GM21381 (cell line): ENCODE results near the gene EEFSEC.

Source experiments
- ATAC-seq: cut with Tn5 transposase; IDR thresholded peaks from one replicate; pipeline ENCODE4 v1.9.1; 2021; ENCODE audit warnings: mild to moderate bottlenecking, moderate library complexity; ENCODE audit not compliant: unreplicated experiment

The EEFSEC gene

GRCh38 chr3:128408012-128408692 lies 254.9 kb downstream of the EEFSEC start:
- ATAC-seq: no peak

DNA sequence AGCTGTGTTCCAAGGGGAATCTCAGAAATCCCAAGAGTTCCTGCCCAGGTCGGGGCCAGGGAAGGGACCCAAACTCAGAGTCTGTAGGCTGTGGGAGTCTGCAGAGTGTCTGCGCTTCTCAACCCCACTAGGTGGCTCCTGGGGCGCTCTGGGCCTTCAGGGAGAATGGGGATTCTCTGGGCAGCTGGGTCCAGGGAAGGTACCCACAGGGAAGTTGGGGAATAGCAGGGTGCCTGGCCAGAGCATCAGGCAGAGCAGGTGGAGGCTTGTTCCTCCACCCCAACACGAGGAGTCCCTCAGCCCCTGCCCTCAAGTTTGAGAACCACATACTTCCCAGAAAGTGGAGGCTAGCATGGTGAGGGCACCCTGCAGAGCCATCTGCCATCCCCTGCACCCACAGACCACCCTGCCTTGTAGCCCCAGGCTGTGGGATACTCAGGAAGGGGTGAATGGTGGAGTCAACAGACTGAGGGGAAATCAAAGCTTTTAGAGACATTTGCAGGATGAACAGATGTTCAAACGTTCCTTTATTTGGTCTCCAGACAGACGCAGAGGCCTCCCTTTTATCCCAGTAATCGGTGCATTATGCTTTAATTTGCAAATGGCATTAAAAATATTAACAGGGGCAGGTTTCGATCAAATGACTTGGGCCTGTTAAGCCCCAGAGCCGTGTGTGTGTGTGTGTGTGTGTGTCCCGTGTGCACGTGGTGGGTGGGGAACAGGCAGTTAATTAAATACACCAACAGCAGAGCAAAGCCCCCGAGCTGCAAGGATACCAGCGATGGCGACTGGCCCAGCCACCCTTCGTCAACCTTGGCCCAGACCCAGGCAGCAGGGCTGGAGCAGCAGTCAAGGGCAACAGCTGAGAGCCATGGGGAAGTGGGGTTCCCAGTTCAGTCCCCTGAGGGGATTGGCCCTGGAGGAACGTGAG lies 255.7 kb downstream of the EEFSEC start:
- no peak for ATAC-seq

DNA sequence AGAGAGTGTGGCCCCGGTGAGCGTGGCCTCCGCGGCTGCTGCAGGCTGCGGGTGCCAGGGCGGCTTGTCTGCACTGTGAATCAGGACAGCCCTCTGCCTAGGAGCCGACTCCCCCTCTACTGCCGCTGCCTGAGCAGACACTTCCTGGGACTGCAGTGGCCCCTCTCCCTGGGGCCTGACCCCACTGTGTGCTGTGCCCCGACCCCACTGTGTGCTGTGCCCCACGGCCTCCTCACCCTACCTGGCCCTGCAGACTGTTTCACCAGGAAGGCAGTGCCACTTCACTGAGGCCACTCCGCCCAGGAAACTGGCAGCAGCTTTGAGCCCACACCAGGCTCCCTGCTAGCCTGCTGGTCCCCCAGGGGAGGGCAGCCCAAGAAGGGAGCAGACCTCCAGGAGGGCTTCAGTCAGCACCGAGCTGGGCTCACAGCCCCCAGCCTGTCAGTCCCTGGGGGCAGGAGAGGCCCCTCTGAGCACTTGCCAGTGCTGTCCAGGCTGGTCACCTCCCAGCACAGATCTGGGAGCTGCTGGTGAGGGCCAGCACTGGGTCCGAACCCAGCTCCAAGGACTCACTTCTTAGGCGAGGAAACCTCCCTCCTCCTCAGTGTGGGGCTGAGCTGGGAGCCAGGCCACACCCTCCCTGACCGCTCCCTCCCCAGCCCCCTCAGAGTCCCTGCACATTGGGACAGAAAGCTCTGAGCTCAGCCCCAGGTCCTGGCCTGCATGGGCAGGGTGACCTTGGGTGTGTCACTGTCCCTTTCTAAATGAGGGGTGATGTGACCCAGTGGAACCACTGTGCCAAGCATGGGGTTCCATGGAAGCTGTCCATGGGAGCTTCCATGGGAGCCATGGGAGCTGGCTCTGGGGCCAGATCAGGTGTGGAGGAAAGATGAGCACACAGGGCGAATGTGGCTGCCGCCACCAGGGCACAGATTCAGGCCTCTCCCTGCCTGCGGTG lies 256.6 kb downstream of the EEFSEC start:
- ATAC-seq: no peak

- ATAC-seq: no peak
Observed at GRCh38 chr3:128410669-128411573, 257.6 kb downstream of the EEFSEC start.

- no peak for ATAC-seq
Observed at GRCh38 chr3:128411574-128412064, 258.3 kb downstream of the EEFSEC start.

- no peak for ATAC-seq
Observed at GRCh38 chr3:128412180-128413002, 259.1 kb downstream of the EEFSEC start.

DNA sequence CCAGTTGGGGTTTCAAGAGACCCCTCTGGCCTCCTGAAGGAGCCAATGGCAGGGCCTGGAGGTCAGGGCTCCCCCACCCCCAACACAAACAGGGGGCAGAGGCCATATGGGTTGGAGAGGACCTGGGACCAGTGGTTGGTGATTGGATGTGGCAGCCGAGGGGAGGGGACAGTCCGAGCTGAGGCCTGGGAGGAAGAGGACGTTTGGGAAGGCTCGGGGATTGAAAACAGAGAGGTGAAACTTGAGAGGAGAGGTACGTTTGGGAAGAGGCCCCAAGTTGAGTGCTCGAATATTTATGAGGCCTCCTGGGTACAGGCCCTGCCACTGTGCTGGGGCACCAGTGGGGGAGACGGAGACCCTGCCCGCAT lies 259.7 kb downstream of the EEFSEC start:
- ATAC-seq: no peak

DNA sequence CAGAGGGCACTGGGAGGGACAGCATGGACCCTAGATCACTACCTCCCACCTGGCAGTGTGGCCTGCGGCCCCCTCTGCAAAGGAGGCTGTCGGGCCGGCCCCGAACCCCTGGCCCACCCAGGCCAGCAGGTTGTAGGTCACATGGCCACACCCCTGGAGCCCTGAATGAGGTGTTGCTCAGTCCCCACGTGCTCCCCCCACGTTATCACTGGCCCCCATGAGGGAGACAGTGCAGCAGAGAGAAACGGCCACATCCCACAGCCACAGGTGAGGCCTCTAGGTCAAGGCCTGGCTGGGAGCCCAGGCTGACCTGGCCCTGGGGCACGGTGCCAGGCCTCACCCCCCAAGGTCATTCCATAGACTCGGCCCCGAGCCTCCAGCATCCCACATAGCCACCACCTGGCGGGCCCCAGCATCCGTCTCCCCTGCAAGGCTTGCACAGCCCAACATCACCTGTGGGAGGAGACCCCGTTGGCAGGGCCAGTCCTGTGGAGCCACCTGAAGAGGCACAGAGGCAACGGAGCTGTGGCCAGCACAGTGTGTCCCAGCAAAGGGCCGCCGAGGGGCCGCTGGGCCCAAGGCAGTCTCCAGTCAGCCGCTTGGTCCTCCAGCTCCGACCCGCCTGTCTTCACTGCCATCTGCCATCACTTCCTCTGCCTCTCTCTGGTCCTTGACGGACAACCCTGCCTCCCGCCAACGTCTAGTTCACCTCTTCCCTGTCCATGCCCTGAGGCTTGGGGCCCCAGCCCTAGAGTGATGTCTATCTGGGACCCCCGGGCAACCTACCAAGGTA lies 260.3 kb downstream of the EEFSEC start:
- ATAC-seq: no peak

DNA sequence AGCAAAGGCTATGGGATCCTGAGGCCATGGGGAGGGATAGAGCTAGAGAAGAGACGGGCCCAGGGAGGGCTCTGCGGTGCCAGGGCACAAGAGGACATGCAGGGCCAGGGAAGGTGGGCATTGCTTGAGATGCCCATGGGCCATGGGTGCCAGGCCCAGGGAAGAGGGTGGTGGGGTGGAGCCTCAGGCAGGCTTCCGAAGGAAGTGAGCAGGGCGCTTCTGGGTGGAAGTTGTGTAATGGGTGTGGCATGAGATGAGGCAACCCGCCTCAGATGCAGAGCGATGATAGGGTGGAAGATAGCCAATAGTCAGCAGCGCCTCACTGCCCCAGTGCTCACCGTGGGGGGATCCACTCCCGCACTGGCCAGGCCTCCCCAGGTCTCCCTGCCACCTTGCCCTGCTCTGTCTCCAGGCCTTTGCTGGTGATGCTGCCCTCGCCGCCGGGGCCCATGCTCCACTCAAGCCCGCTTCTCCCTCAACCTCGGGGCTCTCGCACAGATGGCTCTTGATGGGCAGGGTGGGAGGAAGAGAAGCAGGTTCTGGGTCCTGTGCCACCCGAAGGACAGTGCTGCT lies 262.0 kb downstream of the EEFSEC start:
- ATAC-seq: no peak

DNA sequence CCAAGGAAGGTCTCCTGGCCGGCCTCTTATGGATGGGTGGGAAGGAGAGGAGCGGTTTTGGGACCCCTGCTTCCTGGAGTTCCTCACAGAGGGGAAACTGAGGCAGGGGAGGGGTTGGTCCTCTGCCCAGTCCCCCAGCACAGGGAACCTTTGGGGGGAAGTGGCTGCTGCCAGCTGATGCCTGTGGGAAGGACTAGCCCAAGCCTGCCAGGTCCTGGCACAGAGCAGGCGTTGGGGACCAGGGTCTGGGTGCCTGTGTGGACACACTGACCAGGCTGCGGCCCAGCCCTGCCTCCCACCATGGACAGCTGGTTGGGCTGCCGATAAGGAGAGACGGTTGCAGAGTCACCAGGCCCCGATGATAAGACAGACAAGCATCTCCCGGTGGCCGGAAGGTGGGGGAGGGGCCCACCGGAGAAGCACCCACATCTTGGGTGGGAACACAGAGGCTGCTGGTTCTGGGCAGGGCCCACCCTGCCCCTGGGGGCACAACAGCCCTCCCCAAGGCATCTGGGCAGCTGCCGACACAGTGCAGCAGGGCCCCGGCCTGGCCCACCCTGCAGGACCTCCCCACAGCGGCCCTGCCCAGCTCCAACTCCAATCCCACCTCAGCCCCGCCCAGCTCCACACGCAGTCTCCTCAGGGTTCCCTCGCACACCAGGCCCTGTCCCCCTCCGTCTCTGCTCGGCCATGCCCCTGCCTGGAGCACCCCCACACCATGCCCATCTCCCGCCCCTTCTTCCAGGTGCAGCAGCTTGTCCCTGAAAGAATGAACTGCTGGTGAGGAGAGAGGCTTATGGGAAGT lies 262.7 kb downstream of the EEFSEC start:
- ATAC-seq: no peak

- ATAC-seq: no peak
Observed at GRCh38 chr3:128416578-128417211, 263.4 kb downstream of the EEFSEC start.

DNA sequence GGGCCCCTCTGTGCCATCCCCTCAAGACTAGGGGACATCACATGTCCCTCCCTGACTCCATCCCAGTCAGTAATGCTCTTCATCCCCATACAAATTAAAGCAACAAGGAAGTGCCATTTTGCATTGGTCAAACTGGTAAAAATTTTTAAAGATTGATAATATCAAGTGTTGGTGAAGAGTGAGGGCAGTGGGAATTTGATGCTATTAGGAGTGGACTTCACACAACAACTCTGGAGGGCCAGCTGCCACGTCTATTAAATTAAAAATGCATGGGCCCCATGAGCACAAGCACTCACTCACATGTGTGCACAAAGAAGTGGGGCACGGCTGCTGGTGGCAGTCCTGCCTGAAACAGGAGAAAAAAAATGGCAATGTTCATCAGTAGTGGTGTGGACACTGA lies 265.6 kb downstream of the EEFSEC start:
- no peak for ATAC-seq

- no peak for ATAC-seq
Observed at GRCh38 chr3:128419311-128419710, 266.0 kb downstream of the EEFSEC start.

GRCh38 chr3:128420289-128420688 lies 267.0 kb downstream of the EEFSEC start:
- no peak for ATAC-seq

DNA sequence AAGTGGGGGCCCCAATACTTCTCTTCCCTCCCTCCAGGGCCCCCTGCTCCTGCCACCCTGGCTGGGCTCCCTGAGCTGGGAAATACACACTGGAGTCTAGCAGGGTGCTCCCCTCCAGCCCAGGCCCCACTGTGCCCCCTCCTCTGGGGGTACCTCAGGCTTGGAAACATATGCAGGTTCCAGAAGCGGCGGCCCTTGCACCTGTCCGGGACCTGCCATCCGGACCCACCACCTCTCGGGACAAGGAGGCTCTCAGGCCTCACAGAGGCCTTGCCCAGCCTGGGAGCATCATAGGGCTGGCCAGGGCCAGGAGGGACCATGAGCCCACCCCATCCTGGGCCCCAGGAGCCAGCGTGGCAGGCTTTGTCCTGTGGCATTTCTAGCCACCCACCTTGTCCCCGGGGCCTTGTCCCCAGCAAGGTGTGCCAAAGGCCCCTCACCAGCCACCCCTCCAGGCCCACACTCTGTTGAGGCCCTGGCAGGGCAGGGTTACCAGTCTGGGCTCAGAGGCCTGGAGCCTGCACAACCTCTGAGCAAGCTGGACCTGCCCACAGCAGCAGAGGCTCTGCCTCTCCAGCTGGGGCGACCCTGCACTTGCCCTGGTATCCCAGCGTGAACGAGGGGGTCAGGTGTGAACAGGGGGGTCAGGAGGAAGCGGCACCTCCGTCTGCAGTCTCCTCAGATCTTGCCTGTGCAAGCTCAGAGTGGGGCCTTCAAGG lies 267.6 kb downstream of the EEFSEC start:
- no peak for ATAC-seq

DNA sequence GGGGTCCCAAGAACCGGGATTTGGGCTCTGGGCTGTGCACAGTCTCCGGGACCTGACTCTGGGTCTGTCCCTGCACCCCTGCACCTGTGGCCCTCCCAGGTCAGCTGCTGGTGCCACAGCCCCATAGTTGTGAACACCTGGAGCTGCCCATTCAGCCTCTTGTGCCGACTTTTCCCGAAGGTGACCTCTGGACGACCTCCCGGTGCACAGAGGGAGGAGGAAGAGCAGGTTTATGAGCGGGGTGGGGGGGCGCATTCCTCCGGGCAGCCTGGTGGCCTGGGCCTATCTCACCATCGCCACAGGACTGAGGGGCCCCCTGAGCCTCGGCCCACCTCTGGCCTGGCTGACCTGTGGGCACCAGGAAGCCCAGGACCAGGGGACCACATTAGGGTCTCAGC lies 268.2 kb downstream of the EEFSEC start:
- ATAC-seq: no peak
